ENCODE measurements around the gene SNRPA.
A peak's percentile ranks its signal among the peaks of the same experiment; 100 is the strongest.
"Not testable (repeated sequence)": the region's sequence is repeated elsewhere in the genome, so short reads cannot be mapped to it uniquely, and the experiment has no call there.

Gene SNRPA

GRCh38 chr19:40810160-40810559, 59.2 kb downstream of the SNRPA start:
- DNase-seq (ENCODE audit: low spot score in 2 of 2) (no peak), ATAC-seq (ENCODE audit: low read depth) (no peak)
- Mint-ChIP-seq H3K27me3 (no peaks in the 10 kb centered on the region), H3K36me3 (peaks cover 10% of the 10 kb centered on the region), H3K27ac (no peak overlapping the region), H3K9me3 (no peaks in the 10 kb centered on the region), H3K4me3 (peak overlapping the region; percentile 33), H3K4me1 (peaks cover 46% of the 10 kb centered on the region)

DNA sequence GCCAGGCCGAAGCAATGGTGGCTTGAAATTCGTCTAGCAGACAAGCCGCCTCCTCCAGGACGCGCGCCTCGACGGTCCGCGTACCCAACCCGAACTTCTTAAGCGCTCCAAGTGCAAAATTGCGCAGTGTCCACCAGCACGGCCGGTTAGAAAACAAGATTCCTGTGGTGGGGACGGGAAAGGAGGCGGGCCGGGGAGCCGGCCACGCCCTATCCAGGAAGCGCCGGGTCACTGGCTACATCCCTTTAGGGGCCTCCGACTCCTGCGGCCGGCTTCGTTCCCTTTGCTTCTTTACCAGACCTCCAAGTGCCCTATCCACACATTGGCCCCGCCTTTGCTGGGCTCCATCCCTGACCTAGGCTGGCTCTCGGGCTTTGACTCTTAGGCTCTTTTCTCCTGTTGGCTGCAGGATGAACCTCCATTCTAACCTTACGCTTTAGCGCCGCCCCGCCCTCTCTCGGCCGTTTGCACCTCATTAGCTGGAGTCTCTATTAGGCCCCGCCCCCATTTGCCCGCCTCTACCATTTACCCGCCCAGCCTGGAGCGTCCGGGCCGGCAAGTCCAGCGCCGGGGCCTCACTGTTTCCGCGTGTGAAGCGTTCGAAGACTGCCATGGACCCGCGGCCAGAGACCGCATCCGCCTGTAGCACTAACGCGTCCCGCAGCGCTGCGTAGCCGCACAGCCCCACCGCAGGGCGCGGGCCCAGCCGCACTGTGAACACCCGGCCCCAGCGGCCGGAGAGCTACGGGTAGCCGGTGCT, 59.8 kb downstream of the SNRPA start:
- Mint-ChIP-seq H3K4me1 (peaks cover 47% of the 10 kb centered on the region), H3K27ac (peak overlapping the region; percentile 48), H3K36me3 (peaks cover 10% of the 10 kb centered on the region), H3K4me3 (peak overlapping the region; percentile 97)
- H3K9me3 Mint-ChIP-seq; H3K27me3 Mint-ChIP-seq; DNase-seq (ENCODE audit: low spot score in 2 of 2): not testable (repeated sequence)
- ATAC-seq (ENCODE audit: low read depth), result peak; percentile 81

GRCh38 chr19:40811478-40812341, 60.7 kb downstream of the SNRPA start:
- H3K4me3 Mint-ChIP-seq, result peak overlapping the region; percentile 97
- peaks cover 9% of the 10 kb centered on the region for H3K36me3 Mint-ChIP-seq
- ATAC-seq (ENCODE audit: low read depth) (peak; percentile 28), DNase-seq (ENCODE audit: low spot score in 2 of 2) (no peak)
- H3K4me1 Mint-ChIP-seq, result peaks cover 41% of the 10 kb centered on the region
- no peaks in the 10 kb centered on the region for H3K27me3 Mint-ChIP-seq
- H3K9me3 Mint-ChIP-seq, result no peaks in the 10 kb centered on the region
- H3K27ac Mint-ChIP-seq, result peak overlapping the region; percentile 48

DNA sequence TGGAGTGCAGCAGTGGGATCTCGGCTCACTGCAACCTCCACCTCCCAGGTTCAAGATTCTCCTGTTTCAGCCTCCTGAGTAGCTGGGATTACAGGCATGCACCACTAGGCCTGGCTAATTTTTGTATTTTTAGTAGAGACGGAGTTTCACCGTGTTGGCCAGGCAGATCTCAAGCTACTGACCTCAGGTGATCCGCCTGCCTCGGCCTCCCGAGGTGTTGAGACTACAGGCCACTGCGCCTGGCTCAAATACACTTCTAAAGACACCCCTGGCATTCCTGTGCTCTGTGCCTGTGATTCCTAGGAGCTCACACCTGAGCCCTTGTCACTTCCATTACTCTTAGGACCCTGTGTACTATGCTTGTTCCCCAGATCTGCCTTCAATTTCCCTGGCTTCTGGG, 61.6 kb downstream of the SNRPA start:
- not testable (repeated sequence) for H3K27me3 Mint-ChIP-seq; H3K27ac Mint-ChIP-seq; ATAC-seq (ENCODE audit: low read depth); H3K9me3 Mint-ChIP-seq; H3K36me3 Mint-ChIP-seq; DNase-seq (ENCODE audit: low spot score in 2 of 2)
- H3K4me1 Mint-ChIP-seq, result peaks cover 34% of the 10 kb centered on the region
- peak overlapping the region; percentile 97 for H3K4me3 Mint-ChIP-seq

DNA sequence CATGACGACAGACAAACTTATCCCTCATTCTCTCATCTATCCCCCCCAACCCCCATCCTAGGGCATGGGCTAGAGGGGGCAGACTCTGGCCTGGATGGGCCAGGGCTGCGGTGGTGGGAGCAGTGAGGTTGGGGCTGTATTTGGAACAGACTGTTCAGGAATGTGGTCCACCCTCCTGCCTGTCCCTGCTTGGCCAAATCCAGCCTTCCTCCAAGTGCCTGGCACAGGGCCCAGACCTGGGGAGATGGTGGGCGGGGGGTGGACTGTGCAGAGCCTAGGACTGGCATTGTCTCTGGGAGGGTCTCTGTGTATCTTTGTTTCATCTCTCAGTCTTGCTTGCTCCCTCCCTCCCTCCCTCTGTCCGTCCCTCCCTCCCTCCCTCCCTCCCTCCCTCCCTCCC, 62.2 kb downstream of the SNRPA start:
- Mint-ChIP-seq H3K9me3 (no peaks in the 10 kb centered on the region), H3K36me3 (peaks cover 3% of the 10 kb centered on the region), H3K4me1 (peaks cover 33% of the 10 kb centered on the region), H3K27me3 (no peaks in the 10 kb centered on the region), H3K27ac (no peak overlapping the region), H3K4me3 (no peak overlapping the region)
- ATAC-seq (ENCODE audit: low read depth) (no peak), DNase-seq (ENCODE audit: low spot score in 2 of 2) (no peak)
